ENCODE results near the gene ACTL6B. TPM values are rescaled to one million over a fixed set of nuclear protein-coding genes. Genes with fewer than 3 reads are reported as not detected.

ACTL6B gene
- polyA plus RNA-seq, 1 of the 3 experiments (the other 2 are of a cell fraction), result 0.67 TPM

DNA sequence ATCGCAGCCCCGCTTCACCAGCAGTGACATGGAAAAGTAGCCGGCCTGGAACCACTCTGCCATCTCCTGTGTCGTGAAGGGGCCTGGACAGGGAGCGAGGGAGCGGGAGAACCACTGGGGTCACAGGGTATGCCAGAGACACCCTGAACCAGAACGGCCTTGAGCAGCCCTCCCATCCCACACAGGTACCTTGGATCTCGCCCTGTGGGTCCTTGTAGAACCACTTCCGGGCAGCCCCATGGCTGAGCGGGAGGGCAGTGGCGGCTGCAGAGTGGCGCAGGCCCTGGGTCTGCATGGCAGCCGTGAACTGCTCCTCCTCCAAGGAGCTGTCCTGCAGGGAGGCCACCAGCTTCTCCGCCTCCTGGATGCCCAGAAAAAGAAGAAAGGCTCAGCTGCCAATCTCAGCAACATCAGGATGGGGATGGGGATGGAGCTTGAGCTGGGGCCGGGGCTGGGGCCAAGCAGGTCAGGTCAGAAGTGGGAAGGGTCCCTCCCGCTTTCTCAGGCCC lies 28.3 kb upstream of the ACTL6B start:
- WGBS (ENCODE audit: low lambda C conversion rate), result 95% methylated on average over 16 of the region's 16 CpGs
- Histone ChIP-seq H2AFZ (ENCODE audit: low read depth) (no peak overlapping the region), H3K4me1 (ENCODE audit: control insufficient read depth in 1 of 2, insufficient read depth in 2 of 2, low read depth in 1 of 2, low read length in 1 of 2) (peaks cover 0 to 5% of the 10 kb centered on the region in 2 experiments; a peak in 1 of 4 replicates), H3K4me2 (no peak overlapping the region), H4K20me1 (ENCODE audit: insufficient read depth) (peaks cover 34% of the 10 kb centered on the region), H3K36me3 (replicated peaks in 1 of 2; ENCODE audit: control insufficient read depth in 1 of 2, insufficient read depth in 2 of 2, low read length in 1 of 2) (peaks cover 25 to 97% of the 10 kb centered on the region in 2 experiments), H3F3A (replicated peaks; ENCODE audit: insufficient read depth) (peaks cover 30% of the 10 kb centered on the region), H3K27me3 (ENCODE audit: insufficient read depth) (no peaks in the 10 kb centered on the region), H3K4me3 (ENCODE audit: low read depth in 2 of 2, low read length in 1 of 2) (no peak overlapping the region), H3K9me2 (no peaks in the 10 kb centered on the region), H3K9me3 (no peaks in the 10 kb centered on the region), H3K9ac (no peak overlapping the region), H3K79me2 (ENCODE audit: insufficient read depth) (peaks cover 19% of the 10 kb centered on the region), H3K27ac (ENCODE audit: low read depth in 2 of 2, low read length in 1 of 2) (no peak overlapping the region; a peak in 1 of 4 replicates)
- CTCF ChIA-PET, result interaction anchor here (0.7 to 10.5 kb wide), 8 partner anchors 8 to 202 kb away, joined by 3 to 227 read pairs (median 5); partner anchors contain the start of genes GIGYF1, MOSPD3 and POP7
- POLR2A ChIA-PET, result no interaction called here
- no peak for DNase-seq
- TF ChIP-seq MEF2A (IDR thresholded peaks at IDR 0.05; ENCODE audit: borderline replicate concordance, low read depth) (no peak), TCF12 (IDR thresholded peaks at IDR 0.05) (no peak)

- H3K9me3 ChIP-seq, result no peaks in the 10 kb centered on the region
- ChIA-PET CTCF (interaction anchor here (0.9 to 10.5 kb wide), 9 partner anchors 9 to 169 kb away, joined by 3 to 227 read pairs (median 5); partner anchors contain the start of genes GIGYF1, MOSPD3, POP7 and SLC12A9), POLR2A (interaction anchor here (0.7 to 1.8 kb wide), 4 partner anchors 9 to 105 kb away, joined by 3 to 9 read pairs (median 4); no protein-coding TSS in a partner anchor)
- peak; percentile 44 for DNase-seq
- H3K4me2 ChIP-seq, result no peak overlapping the region
- no peak overlapping the region for H2AFZ ChIP-seq (ENCODE audit: low read depth)
- peaks cover 34% of the 10 kb centered on the region for H4K20me1 ChIP-seq (ENCODE audit: insufficient read depth)
- H3F3A ChIP-seq (replicated peaks; ENCODE audit: insufficient read depth), result peaks cover 37% of the 10 kb centered on the region
- no peaks in the 10 kb centered on the region for H3K9me2 ChIP-seq
- TF ChIP-seq RFX5 (IDR thresholded peaks at IDR 0.05; ENCODE audit: low read length) (no peak), YY1 (IDR thresholded peaks at IDR 0.05; ENCODE audit: low read depth) (no peak), ELF1 (IDR thresholded peaks at IDR 0.05) (no peak), JUND (IDR thresholded peaks at IDR 0.05) (no peak), POLR2AphosphoS5 (IDR thresholded peaks at IDR 0.05; ENCODE audit: low read depth, low read length) (no peak), TCF12 (IDR thresholded peaks at IDR 0.05) (no peak), FOSL2 (IDR thresholded peaks at IDR 0.05; ENCODE audit: borderline replicate concordance, low read depth) (no peak), SMC3 (IDR thresholded peaks at IDR 0.05; ENCODE audit: low read depth, low read length) (no peak), TEAD4 (IDR thresholded peaks at IDR 0.05; ENCODE audit: borderline replicate concordance, insufficient read depth) (no peak), SIN3A (IDR thresholded peaks at IDR 0.05; ENCODE audit: borderline replicate concordance, low read depth, low read length) (no peak), MEF2A (IDR thresholded peaks at IDR 0.05; ENCODE audit: borderline replicate concordance, low read depth) (no peak), TAF1 (IDR thresholded peaks at IDR 0.05; ENCODE audit: borderline replicate concordance, low read depth, low read length) (no peak), FOXM1 (IDR thresholded peaks at IDR 0.05; ENCODE audit: low read depth) (no peak), USF1 (IDR thresholded peaks at IDR 0.05; ENCODE audit: borderline replicate concordance, low read depth) (no peak), RXRA (IDR thresholded peaks at IDR 0.05; ENCODE audit: borderline replicate concordance, low read depth) (no peak), GATA2 (CRISPR knock-in tag; IDR thresholded peaks at IDR 0.05) (no peak)
- TF ChIP-seq, protein P1, sequence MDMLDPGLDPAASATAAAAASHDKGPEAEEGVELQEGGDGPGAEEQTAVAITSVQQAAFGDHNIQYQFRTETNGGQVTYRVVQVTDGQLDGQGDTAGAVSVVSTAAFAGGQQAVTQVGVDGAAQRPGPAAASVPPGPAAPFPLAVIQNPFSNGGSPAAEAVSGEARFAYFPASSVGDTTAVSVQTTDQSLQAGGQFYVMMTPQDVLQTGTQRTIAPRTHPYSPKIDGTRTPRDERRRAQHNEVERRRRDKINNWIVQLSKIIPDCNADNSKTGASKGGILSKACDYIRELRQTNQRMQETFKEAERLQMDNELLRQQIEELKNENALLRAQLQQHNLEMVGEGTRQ (IDR thresholded peaks at IDR 0.05; ENCODE audit: borderline replicate concordance, low read depth, low read length), result no peak
- TF ChIP-seq, protein P2, sequence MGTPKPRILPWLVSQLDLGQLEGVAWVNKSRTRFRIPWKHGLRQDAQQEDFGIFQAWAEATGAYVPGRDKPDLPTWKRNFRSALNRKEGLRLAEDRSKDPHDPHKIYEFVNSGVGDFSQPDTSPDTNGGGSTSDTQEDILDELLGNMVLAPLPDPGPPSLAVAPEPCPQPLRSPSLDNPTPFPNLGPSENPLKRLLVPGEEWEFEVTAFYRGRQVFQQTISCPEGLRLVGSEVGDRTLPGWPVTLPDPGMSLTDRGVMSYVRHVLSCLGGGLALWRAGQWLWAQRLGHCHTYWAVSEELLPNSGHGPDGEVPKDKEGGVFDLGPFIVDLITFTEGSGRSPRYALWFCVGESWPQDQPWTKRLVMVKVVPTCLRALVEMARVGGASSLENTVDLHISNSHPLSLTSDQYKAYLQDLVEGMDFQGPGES (IDR thresholded peaks at IDR 0.05; ENCODE audit: low read depth, low read length), result no peak
- TF ChIP-seq, protein P3, sequence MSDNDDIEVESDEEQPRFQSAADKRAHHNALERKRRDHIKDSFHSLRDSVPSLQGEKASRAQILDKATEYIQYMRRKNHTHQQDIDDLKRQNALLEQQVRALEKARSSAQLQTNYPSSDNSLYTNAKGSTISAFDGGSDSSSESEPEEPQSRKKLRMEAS (IDR thresholded peaks at IDR 0.05; ENCODE audit: low read depth), result no peak
- no peak overlapping the region for H3K4me3 ChIP-seq (ENCODE audit: low read depth in 2 of 2, low read length in 1 of 2)
- 96% methylated on average over 29 of the region's 37 CpGs for WGBS (ENCODE audit: low lambda C conversion rate)
- peaks cover 30 to 99% of the 10 kb centered on the region in 2 experiments for H3K36me3 ChIP-seq (replicated peaks in 1 of 2; ENCODE audit: control insufficient read depth in 1 of 2, insufficient read depth in 2 of 2, low read length in 1 of 2)
- H3K4me1 ChIP-seq (ENCODE audit: control insufficient read depth in 1 of 2, insufficient read depth in 2 of 2, low read depth in 1 of 2, low read length in 1 of 2), result peaks cover 0 to 12% of the 10 kb centered on the region in 2 experiments; a peak in 1 of 4 replicates
- H3K27ac ChIP-seq (ENCODE audit: low read depth in 2 of 2, low read length in 1 of 2), result no peak overlapping the region
- no peaks in the 10 kb centered on the region for H3K27me3 ChIP-seq (ENCODE audit: insufficient read depth)
- no peak overlapping the region for H3K9ac ChIP-seq
- H3K79me2 ChIP-seq (ENCODE audit: insufficient read depth), result peaks cover 12% of the 10 kb centered on the region
These were observed 27.6 kb upstream of the ACTL6B start for GRCh38 chr7:100683659-100684533.
